ENCODE data around the gene EVL.

Gene EVL

GRCh38 chr14:100111931-100112704 lies 46.9 kb downstream of the EVL start:
- DNase-seq, result no peak

- DNase-seq, result no peak
These were observed 49.0 kb downstream of the EVL start for GRCh38 chr14:100114109-100114765.

GRCh38 chr14:100115236-100115635 lies 50.0 kb downstream of the EVL start:
- DNase-seq, result no peak

- DNase-seq, result no peak
These were observed 50.5 kb downstream of the EVL start for GRCh38 chr14:100115726-100116125.

- no peak for DNase-seq
These were observed 50.9 kb downstream of the EVL start for GRCh38 chr14:100116134-100116533.

- DNase-seq, result no peak
These were observed 51.8 kb downstream of the EVL start for GRCh38 chr14:100117026-100117425.

- DNase-seq, result no peak
These were observed 52.6 kb downstream of the EVL start for GRCh38 chr14:100117633-100118395.

- no peak for DNase-seq
These were observed 53.3 kb downstream of the EVL start for GRCh38 chr14:100118396-100119011.

- DNase-seq, result no peak
These were observed 54.0 kb downstream of the EVL start for GRCh38 chr14:100119251-100119650.

GRCh38 chr14:100120522-100121269 lies 55.5 kb downstream of the EVL start:
- DNase-seq, result no peak

- no peak for DNase-seq
These were observed 56.6 kb downstream of the EVL start for GRCh38 chr14:100121643-100122480.

- DNase-seq, result no peak
These were observed 57.4 kb downstream of the EVL start for GRCh38 chr14:100122481-100123223.

- DNase-seq, result no peak
These were observed 58.4 kb downstream of the EVL start for GRCh38 chr14:100123618-100124017.

GRCh38 chr14:100124551-100125088 lies 59.4 kb downstream of the EVL start:
- DNase-seq, result no peak

- no peak for DNase-seq
These were observed 61.2 kb downstream of the EVL start for GRCh38 chr14:100126401-100126800.

GRCh38 chr14:100127853-100128455 lies 62.7 kb downstream of the EVL start:
- no peak for DNase-seq

- DNase-seq, result no peak
These were observed 63.5 kb downstream of the EVL start for GRCh38 chr14:100128688-100129087.

- no peak for DNase-seq
These were observed 64.0 kb downstream of the EVL start for GRCh38 chr14:100129161-100129589.

GRCh38 chr14:100130521-100130920 lies 65.3 kb downstream of the EVL start:
- DNase-seq, result no peak

GRCh38 chr14:100131181-100131580 lies 66.0 kb downstream of the EVL start:
- no peak for DNase-seq

Data from NCI-H1930 (cell line).